Activated T-helper 2 cell treated with anti-CD3 and anti-CD28 coated beads, Interferon-gamma antibody, Interleukin-2, Interleukin-4, amounts not matched to agents 10 μg/mL and 5 μg/mL and 100 μg/mL, durations not matched to agents 14 hours and 24 hours and 36 hours (primary cell): ENCODE data around the gene WRNIP1. TPM values are rescaled to one million over a fixed set of nuclear protein-coding genes. Genes with fewer than 3 reads are reported as not detected.

Experiments
- DNase-seq: peaks from one replicate; pipeline ENCODE4 v3.0.0; 2021; ENCODE audit warnings: low spot score
- H3K27ac Mint-ChIP-seq: one replicate; pipeline ENCODE4 v1.8.0; 2021; ENCODE audit warnings: mixed read lengths
- H3K27me3 Mint-ChIP-seq: one replicate; pipeline ENCODE4 v1.8.0; 2021; ENCODE audit warnings: low read depth, mixed read lengths
- H3K36me3 Mint-ChIP-seq: one replicate; pipeline ENCODE4 v1.8.0; 2021; ENCODE audit warnings: low read depth, mixed read lengths
- H3K4me1 Mint-ChIP-seq: one replicate; pipeline ENCODE4 v1.8.0; 2021; ENCODE audit warnings: low read depth, mixed read lengths
- H3K4me3 Mint-ChIP-seq: one replicate; pipeline ENCODE4 v1.8.0; 2021; ENCODE audit warnings: low read depth, mild to moderate bottlenecking, moderate library complexity, mixed read lengths
- H3K9me3 Mint-ChIP-seq: one replicate; pipeline ENCODE4 v1.8.0; 2021; ENCODE audit warnings: mixed read lengths
- intact Hi-C: fragments of 100-400 bp; cut with micrococcal nuclease; formaldehyde crosslinking; loops from one replicate; pipeline ENCODE4 v1.15.1; 2023
- total RNA-seq: library from RNA; stranded (reverse); gene quantifications from 2 replicates; pipeline ENCODE4 v1.2.3, GENCODE V29; 2022

The WRNIP1 gene
- total RNA-seq, 1 donor from 2014 or later, result 47.2 TPM

GRCh38 chr6:2732503-2733089, 32.6 kb upstream of the WRNIP1 start:
- no peak for DNase-seq
- Mint-ChIP-seq H3K27me3 (peaks cover 3% of the 10 kb centered on the region), H3K36me3 (no peaks in the 10 kb centered on the region), H3K27ac (no peak overlapping the region), H3K4me1 (peaks cover 5% of the 10 kb centered on the region), H3K9me3 (no peaks in the 10 kb centered on the region), H3K4me3 (no peak overlapping the region)
- intact Hi-C loops, result no loop called here

GRCh38 chr6:2733324-2733723, 31.9 kb upstream of the WRNIP1 start:
- H3K27me3 Mint-ChIP-seq, result peaks cover 3% of the 10 kb centered on the region
- peaks cover 8% of the 10 kb centered on the region for H3K4me1 Mint-ChIP-seq
- no peaks in the 10 kb centered on the region for H3K36me3 Mint-ChIP-seq
- H3K9me3 Mint-ChIP-seq, result no peaks in the 10 kb centered on the region
- intact Hi-C loops, result no loop called here
- H3K27ac Mint-ChIP-seq, result no peak overlapping the region
- DNase-seq, result peak; percentile 17
- no peak overlapping the region for H3K4me3 Mint-ChIP-seq

- H3K4me1 Mint-ChIP-seq, result peaks cover 11% of the 10 kb centered on the region
- H3K4me3 Mint-ChIP-seq, result no peak overlapping the region
- H3K27ac Mint-ChIP-seq, result no peak overlapping the region
- peaks cover 3% of the 10 kb centered on the region for H3K27me3 Mint-ChIP-seq
- H3K9me3 Mint-ChIP-seq, result no peaks in the 10 kb centered on the region
- no peaks in the 10 kb centered on the region for H3K36me3 Mint-ChIP-seq
- DNase-seq, result no peak
- intact Hi-C loops, result no loop called here
Observed at GRCh38 chr6:2733736-2734480, 31.3 kb upstream of the WRNIP1 start.

GRCh38 chr6:2734488-2735166, 30.6 kb upstream of the WRNIP1 start:
- H3K27me3 Mint-ChIP-seq, result peaks cover 3% of the 10 kb centered on the region
- DNase-seq, result no peak
- peaks cover 13% of the 10 kb centered on the region for H3K4me1 Mint-ChIP-seq
- intact Hi-C loops, result no loop called here
- no peak overlapping the region for H3K4me3 Mint-ChIP-seq
- H3K27ac Mint-ChIP-seq, result no peak overlapping the region
- H3K36me3 Mint-ChIP-seq, result no peaks in the 10 kb centered on the region
- no peaks in the 10 kb centered on the region for H3K9me3 Mint-ChIP-seq

- Mint-ChIP-seq H3K36me3 (no peaks in the 10 kb centered on the region), H3K4me3 (no peak overlapping the region), H3K27me3 (peaks cover 7% of the 10 kb centered on the region), H3K4me1 (peaks cover 11% of the 10 kb centered on the region), H3K27ac (no peak overlapping the region), H3K9me3 (no peaks in the 10 kb centered on the region)
- intact Hi-C loops, result no loop called here
- no peak for DNase-seq
Observed at GRCh38 chr6:2737885-2738284, 27.3 kb upstream of the WRNIP1 start.

GRCh38 chr6:2738373-2738979, 26.7 kb upstream of the WRNIP1 start:
- intact Hi-C loops, result no loop called here
- Mint-ChIP-seq H3K4me1 (peaks cover 8% of the 10 kb centered on the region), H3K27me3 (peaks cover 7% of the 10 kb centered on the region), H3K36me3 (no peaks in the 10 kb centered on the region), H3K27ac (no peak overlapping the region), H3K9me3 (no peaks in the 10 kb centered on the region), H3K4me3 (no peak overlapping the region)
- DNase-seq, result peak; percentile 28

- no peaks in the 10 kb centered on the region for H3K36me3 Mint-ChIP-seq
- no peak overlapping the region for H3K4me3 Mint-ChIP-seq
- peaks cover 8% of the 10 kb centered on the region for H3K27me3 Mint-ChIP-seq
- no peak overlapping the region for H3K27ac Mint-ChIP-seq
- DNase-seq, result no peak
- intact Hi-C loops, result no loop called here
- no peaks in the 10 kb centered on the region for H3K9me3 Mint-ChIP-seq
- H3K4me1 Mint-ChIP-seq, result peaks cover 8% of the 10 kb centered on the region
Observed at GRCh38 chr6:2739335-2739734, 25.9 kb upstream of the WRNIP1 start.

- peaks cover 8% of the 10 kb centered on the region for H3K4me1 Mint-ChIP-seq
- peaks cover 10% of the 10 kb centered on the region for H3K27me3 Mint-ChIP-seq
- DNase-seq, result no peak
- no peak overlapping the region for H3K4me3 Mint-ChIP-seq
- no peak overlapping the region for H3K27ac Mint-ChIP-seq
- no peaks in the 10 kb centered on the region for H3K36me3 Mint-ChIP-seq
- intact Hi-C loops, result no loop called here
- no peaks in the 10 kb centered on the region for H3K9me3 Mint-ChIP-seq
Observed at GRCh38 chr6:2740581-2740980, 24.6 kb upstream of the WRNIP1 start.

- Mint-ChIP-seq H3K27me3 (peaks cover 9% of the 10 kb centered on the region), H3K36me3 (no peaks in the 10 kb centered on the region), H3K27ac (no peak overlapping the region), H3K4me1 (peaks cover 8% of the 10 kb centered on the region), H3K9me3 (no peaks in the 10 kb centered on the region), H3K4me3 (no peak overlapping the region)
- no peak for DNase-seq
- intact Hi-C loops, result no loop called here
Observed at GRCh38 chr6:2741756-2742155, 23.4 kb upstream of the WRNIP1 start.

- intact Hi-C loops, result no loop called here
- no peaks in the 10 kb centered on the region for H3K36me3 Mint-ChIP-seq
- no peak overlapping the region for H3K4me3 Mint-ChIP-seq
- H3K4me1 Mint-ChIP-seq, result peaks cover 3% of the 10 kb centered on the region
- peaks cover 18% of the 10 kb centered on the region for H3K27me3 Mint-ChIP-seq
- no peaks in the 10 kb centered on the region for H3K9me3 Mint-ChIP-seq
- DNase-seq, result no peak
- no peak overlapping the region for H3K27ac Mint-ChIP-seq
Observed at GRCh38 chr6:2743280-2744208, 21.6 kb upstream of the WRNIP1 start.

GRCh38 chr6:2744209-2744771, 20.9 kb upstream of the WRNIP1 start:
- Mint-ChIP-seq H3K4me1 (peaks cover under 1% of the 10 kb centered on the region), H3K27ac (no peak overlapping the region), H3K9me3 (no peaks in the 10 kb centered on the region), H3K4me3 (no peak overlapping the region), H3K27me3 (peaks cover 25% of the 10 kb centered on the region), H3K36me3 (no peaks in the 10 kb centered on the region)
- intact Hi-C loops, result no loop called here
- no peak for DNase-seq

- DNase-seq, result no peak
- no peaks in the 10 kb centered on the region for H3K9me3 Mint-ChIP-seq
- intact Hi-C loops, result no loop called here
- no peak overlapping the region for H3K27ac Mint-ChIP-seq
- H3K36me3 Mint-ChIP-seq, result no peaks in the 10 kb centered on the region
- peaks cover 1% of the 10 kb centered on the region for H3K4me1 Mint-ChIP-seq
- no peak overlapping the region for H3K4me3 Mint-ChIP-seq
- H3K27me3 Mint-ChIP-seq, result peaks cover 28% of the 10 kb centered on the region
Observed at GRCh38 chr6:2744778-2745177, 20.4 kb upstream of the WRNIP1 start.
